GM18951 (cell line): Measurements from ENCODE around the gene NAA38.

Experiments used
- POLR2A ChIP-seq: IDR thresholded peaks from 4 replicates; pipeline ENCODE4 v1.6.1; 2011; ENCODE audit warnings: mild to moderate bottlenecking; ENCODE audit not compliant: insufficient read length, insufficient read depth; ENCODE audit errors: extremely low read depth
- in situ Hi-C: fragments of 300-500 bp; cut with MboI; formaldehyde crosslinking; loops from one replicate; pipeline ENCODE4 v1.12.0; 2022; ENCODE audit warnings: low sequenced_read_pairs, mixed read lengths, inconsistent platforms; ENCODE audit not compliant: unreplicated experiment

Gene NAA38

GRCh38 chr17:7809086-7809790 lies 48.1 kb downstream of the NAA38 start:
- no peak for TF ChIP-seq POLR2A
- in situ Hi-C loops = no loop called here

- no peak for TF ChIP-seq POLR2A
- in situ Hi-C loops = no loop called here
Observed at GRCh38 chr17:7807206-7807605, 50.2 kb downstream of the NAA38 start.
